HG02885 (cell line): ENCODE data around the gene MAP4K5.

Experiments used
- ATAC-seq: cut with Tn5 transposase; IDR thresholded peaks from one replicate; pipeline ENCODE4 v1.9.1; 2021; ENCODE audit warnings: mild to moderate bottlenecking; ENCODE audit not compliant: unreplicated experiment, poor library complexity

The MAP4K5 gene

DNA sequence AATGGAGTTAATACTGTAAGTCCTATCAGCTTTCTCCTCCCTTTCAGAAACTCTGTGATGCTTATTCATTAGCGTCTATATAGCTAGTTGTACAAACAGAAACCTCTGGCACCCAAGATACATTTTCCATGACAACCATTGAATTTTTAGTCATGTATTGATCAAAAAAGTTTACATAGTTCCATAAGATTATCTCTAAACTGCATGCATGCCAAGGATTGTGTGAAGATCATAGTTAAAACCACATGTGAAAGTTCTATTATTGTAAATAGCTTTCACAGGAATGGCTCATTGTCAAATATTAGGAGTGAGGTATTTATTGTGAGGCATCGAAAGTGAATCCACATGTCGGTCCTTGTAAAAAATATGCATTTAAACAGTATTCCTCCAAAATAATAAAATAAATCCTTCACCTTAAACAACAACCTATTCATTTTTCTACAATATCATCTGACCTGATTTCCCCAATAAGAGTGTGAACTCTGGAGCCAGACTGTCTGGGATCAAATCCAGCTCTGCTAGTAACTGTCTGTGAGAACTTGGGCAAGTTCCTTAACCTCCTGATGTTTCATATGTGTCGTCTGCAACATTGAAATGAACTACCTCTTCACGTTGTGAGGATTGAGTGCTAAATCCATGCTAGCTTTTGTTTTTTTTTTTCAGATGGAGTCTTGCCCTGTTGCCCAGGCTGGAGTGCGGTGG lies 125.1 kb downstream of the MAP4K5 start:
- no peak for ATAC-seq

DNA sequence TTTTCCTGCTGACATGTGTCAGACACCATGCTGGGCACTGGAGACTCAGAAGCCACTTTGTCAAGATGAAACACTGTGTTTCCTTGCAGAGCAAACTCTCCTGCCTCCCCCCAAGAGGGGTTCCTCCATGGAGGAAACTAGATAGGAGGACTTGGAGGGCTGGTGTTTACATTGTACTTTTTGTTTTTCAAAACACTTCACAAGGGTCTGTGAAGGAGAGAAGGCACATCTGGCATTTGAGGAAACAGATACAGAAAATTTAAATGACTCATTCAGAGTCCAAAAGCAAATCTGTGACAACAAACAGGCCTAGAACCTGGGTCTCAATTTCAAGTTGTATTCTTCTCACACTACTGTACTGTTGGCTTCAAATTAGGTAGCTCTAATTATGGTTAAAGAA lies 128.9 kb downstream of the MAP4K5 start:
- ATAC-seq, result no peak

GRCh38 chr14:50402965-50403364 lies 129.4 kb downstream of the MAP4K5 start:
- no peak for ATAC-seq

DNA sequence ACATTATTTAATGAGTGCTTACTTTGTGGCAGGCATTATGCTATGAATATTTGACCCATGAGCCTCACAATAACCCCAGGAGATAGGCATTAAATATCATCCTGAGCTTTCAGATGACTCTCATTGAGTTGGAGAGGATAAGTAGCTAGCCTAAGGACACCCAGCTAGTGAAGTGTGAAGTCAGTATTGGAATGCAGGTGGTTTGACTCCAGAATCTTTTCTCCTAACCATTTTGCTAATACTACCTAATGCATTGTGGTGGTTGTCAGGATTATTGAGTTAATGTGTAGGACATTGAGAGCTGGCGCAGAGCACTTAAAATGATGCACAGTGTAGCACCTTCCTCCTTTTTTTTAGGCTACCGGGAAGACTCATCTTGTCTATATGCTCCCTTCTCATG lies 131.9 kb downstream of the MAP4K5 start:
- ATAC-seq, result no peak

DNA sequence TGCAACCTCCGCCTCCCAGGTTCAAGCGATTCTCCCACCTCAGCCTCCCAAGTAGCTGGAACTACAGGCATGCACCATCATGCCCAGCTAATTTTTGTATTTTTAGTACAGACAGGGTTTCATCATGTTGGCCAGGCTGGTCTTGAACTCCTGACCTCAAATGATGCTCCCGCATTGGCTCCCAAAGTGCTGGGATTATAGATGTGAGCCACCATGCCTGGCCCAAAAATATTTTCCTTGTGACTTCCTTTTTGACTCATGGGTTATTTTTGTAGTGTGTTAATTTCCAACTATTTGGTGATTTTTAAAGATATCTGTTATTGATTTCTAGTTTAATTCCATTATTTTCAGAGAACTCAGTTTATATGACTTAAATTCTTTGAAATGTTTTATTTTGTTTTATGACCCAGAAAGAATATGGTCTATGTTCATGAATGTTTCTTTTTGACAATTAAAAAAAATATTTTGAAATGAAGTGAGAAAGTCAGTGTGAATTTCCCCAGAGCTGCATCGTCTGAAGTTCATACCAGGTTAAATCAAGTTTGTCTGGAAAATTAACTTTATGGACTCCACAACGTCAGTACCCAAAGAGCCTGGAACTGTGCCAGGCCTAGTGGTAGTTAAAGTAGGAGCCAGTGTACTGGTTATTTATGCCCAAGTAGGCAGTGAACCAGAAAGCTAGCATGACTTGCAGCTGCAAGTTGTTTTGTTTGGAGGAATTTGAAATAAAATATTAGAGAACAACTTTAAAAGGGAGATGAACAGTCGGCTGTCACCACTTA lies 132.9 kb downstream of the MAP4K5 start:
- ATAC-seq, result no peak

- no peak for ATAC-seq
These were observed 134.2 kb downstream of the MAP4K5 start for GRCh38 chr14:50398189-50398580.

- ATAC-seq, result no peak
These were observed 134.8 kb downstream of the MAP4K5 start for GRCh38 chr14:50397390-50398188.

DNA sequence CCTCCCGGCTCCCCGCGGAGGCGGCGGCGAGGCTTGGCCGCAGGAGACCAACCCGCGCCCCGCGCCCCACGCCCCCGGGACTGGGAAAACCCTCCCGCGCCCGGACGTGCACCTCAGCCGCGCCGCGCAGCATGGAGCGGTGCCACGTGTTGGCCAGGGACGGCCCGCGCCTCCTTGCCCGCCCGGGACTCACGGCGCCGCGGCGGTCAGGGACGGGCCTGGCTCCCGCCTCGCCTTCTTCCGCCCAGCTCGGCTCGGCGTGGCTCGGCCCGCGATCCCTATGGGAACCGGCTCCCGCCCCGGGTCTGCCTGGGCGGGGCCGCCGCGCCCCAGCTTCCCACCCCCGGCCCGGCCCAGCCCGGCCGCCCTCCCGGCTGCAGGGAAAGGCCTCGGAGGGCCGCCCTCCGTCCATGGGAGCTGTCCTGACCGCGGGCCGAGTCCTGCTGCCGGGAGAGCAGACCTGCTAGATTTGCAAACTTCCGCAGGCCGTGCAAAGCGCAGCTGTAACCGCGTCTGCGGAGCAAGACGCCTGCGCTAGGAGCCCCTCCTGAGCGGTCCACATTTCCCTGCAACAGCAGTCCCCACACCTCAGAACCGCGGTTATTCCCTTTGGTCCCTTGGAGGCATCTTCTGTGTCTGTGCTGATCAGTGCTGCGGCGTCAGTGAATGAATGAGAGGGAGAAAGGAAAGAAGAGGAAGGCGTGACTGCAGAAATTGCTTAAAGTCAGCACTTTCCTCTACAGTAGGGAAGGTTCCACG lies 135.6 kb downstream of the MAP4K5 start, which contains the start of gene CDKL1:
Gene CDKL1 (minus strand): TSS at position 251 of the 759 bp plus-strand sequence. CDS start 1,013 bp downstream, outside the sequence.
- peak; percentile 70 for ATAC-seq

DNA sequence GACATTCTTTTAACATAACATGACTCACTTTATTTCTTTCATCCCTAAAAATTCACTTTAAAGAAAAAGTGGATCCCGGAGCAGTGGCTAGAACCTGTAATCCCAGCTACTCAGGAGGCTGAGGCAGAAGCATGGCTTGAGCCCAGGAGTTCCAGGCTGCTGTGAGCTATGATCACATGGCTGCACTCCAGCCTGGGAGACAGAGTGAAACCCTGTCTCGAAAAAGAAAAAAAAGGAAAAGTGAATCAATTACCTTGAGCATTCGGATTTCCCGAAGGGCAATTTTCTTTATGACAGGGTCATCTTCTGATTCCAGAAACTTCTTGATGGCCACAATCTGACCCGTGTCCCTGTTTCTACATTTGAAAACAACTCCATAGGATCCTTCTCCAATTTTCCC lies 136.9 kb downstream of the MAP4K5 start:
- no peak for ATAC-seq

DNA sequence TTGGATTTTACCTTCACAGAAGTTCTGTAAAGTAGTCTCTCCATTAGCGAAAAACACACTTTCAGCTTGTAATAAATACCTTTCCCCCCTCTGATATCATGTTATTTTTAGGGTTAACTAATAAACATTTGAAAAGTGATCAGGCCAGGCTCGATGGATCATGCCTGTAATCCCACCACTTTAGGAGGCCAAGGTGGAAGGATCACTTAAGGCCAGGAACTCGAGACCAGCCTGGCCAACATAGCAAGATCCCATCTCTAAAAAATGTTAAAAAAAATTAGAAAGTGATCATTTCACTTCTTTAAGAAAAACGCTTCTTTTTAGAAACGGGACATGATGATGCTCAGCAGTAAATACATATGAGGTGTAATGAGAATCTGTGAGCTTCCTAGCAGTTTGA lies 137.7 kb downstream of the MAP4K5 start:
- ATAC-seq, result no peak

DNA sequence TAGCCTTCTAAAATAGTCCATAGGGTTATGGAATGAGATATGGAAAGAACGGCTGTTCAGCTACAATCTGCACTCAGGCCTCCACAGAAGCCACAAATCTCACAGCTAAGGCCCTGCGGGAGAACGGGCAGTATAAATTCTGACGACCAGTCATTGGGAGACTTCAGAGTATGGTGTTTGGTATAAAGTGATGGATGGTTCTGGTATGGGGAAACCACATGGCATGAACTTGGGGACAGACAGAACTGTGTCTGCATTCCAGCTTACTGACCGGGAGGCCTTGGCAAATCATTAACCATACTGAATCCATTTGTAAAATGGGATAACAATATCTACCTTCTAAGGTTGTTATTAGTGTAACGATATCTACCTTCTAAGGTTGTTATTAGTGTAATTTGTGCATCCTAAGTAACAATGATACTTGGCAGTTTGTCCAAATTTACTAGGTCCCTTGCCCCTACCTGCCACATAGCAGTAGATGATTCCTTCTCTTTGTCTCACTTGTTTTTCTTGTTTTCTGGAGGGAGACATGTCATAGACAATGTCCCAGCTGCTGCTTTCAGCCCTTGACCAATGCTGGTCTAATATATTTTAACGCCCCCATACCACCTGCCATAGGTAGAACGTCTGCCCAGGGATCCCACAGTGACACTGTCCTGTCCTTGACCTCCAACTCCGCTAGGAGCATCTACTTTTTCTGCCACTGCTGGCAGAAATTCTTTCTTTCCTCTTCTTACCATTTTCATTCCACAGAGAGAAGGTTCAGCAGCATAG lies 142.5 kb downstream of the MAP4K5 start:
- ATAC-seq, result no peak

GRCh38 chr14:50388256-50388931 lies 144.0 kb downstream of the MAP4K5 start:
- no peak for ATAC-seq

DNA sequence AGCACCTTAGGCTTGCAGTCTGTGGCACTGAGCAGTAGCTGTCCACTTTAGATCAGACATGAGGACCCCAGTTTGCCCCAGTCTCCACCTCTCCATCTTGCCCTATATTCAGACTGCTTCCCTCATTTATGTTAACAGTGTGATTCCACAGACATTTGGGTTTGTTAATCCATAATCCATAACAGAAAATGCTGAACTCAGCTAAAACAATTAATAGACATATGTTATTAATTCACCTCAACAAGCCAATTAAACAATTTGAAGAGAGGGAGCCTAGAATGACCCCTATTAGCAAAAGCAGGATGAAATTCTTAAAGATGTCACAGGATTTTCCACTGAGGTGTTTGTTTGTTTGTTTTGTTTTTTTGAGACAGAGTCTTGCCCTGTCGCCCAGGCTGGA lies 144.8 kb downstream of the MAP4K5 start:
- no peak for ATAC-seq

DNA sequence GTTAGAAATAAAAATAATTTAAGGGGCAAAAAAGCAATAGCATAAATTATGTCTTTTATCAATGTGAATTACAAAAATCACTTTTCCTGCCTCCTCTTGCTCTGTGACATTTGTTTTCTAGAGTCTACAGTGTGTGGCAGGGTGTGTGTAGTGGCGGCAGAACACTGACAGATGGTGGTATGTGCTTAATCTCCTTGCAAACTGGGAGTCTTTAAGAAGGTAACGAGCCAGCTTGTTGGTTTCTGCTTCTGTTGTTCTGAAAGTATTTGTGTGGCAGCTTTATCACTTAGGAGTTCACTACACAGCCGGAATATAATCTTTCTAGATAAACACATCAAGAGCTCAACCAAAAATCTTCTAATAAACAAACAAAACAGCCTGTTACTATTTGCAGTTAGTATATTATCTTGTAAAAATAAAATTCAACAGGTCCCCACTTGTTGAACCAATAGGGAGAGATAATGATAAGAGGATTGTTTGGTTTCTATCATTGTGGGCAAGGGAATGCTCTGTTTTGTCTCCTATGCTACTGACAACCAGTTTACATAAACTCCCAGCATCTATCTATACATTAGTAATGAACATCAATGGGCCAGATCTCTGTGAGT lies 148.6 kb downstream of the MAP4K5 start:
- ATAC-seq, result no peak

DNA sequence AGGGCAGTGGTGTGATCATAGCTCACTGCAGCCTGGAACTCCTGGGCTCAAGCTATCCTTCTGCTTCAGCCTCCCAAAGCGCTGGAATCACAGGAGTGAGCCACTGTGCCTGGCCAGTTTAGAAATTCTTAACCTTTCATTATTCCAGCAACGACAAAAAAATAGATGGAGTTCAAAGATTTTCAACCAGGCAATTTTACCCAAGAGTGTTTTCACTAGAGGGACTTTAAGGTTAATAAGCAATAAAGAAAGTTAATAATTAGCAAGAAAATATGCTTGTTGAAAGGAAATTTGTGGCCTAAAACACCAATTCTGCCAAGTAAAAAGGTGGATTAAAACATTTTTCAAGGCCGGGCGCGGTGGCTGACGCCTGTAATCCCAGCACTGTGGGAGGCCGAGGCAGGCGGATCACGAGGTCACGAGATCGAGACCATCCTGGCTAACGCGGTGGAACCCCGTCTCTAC lies 150.5 kb downstream of the MAP4K5 start:
- no peak for ATAC-seq

GRCh38 chr14:50381008-50381407 lies 151.4 kb downstream of the MAP4K5 start:
- no peak for ATAC-seq

GRCh38 chr14:50380455-50380854 lies 151.9 kb downstream of the MAP4K5 start:
- ATAC-seq, result no peak

- no peak for ATAC-seq
These were observed 152.8 kb downstream of the MAP4K5 start for GRCh38 chr14:50379563-50379962.
